Parathyroid adenoma (tissue), 2 donors: Measurements from ENCODE around the gene ATOSB.

Source experiments
- H2AFZ ChIP-seq: fragments of 300-600 bp; sonication (generic); one replicate; pipeline ENCODE4 v1.7.0; 2017; ENCODE audit warnings: antibody characterized with exemption, mild to moderate bottlenecking
- H3K27ac ChIP-seq: fragments of 300-600 bp; sonication (generic); one replicate; pipeline ENCODE4 v1.7.0; 2017
- H3K27me3 ChIP-seq: fragments of 300-600 bp; sonication (generic); one replicate; pipeline ENCODE4 v1.7.0; 2017; ENCODE audit warnings: low read length; ENCODE audit not compliant: control insufficient read depth, insufficient read depth
- H3K36me3 ChIP-seq: fragments of 300-600 bp; sonication (generic); one replicate; pipeline ENCODE4 v1.7.0; 2017; ENCODE audit warnings: low read length; ENCODE audit not compliant: control insufficient read depth, insufficient read depth
- H3K4me1 ChIP-seq: fragments of 300-600 bp; sonication (generic); one replicate; pipeline ENCODE4 v1.7.0; 2017; ENCODE audit warnings: control low read depth
- H3K4me2 ChIP-seq: fragments of 300-600 bp; sonication (generic); one replicate; pipeline ENCODE4 v1.7.0; 2017; ENCODE audit warnings: low read length
- H3K4me3 ChIP-seq: fragments of 300-600 bp; sonication (generic); one replicate; pipeline ENCODE4 v1.7.0; 2017; ENCODE audit warnings: low read depth, low read length
- H3K79me2 ChIP-seq: fragments of 300-600 bp; sonication (generic); one replicate; pipeline ENCODE4 v1.7.0; 2017; ENCODE audit warnings: control low read depth
- H3K9ac ChIP-seq: fragments of 300-600 bp; sonication (generic); one replicate; pipeline ENCODE4 v1.7.0; 2017; ENCODE audit warnings: mild to moderate bottlenecking
- H3K9me3 ChIP-seq: fragments of 300-600 bp; sonication (generic); one replicate; pipeline ENCODE4 v1.7.0; 2017; ENCODE audit warnings: low read length; ENCODE audit not compliant: control insufficient read depth
- CTCF ChIP-seq: fragments of 300-600 bp; sonication (generic); IDR thresholded peaks from one replicate; pipeline ENCODE4 v1.7.0; 2017; ENCODE audit warnings: antibody characterized with exemption, mild to moderate bottlenecking
- donor health status: primary hyperparathyroidism.

ATOSB gene

GRCh38 chr9:35076848-35077247 lies 38.8 kb downstream of the ATOSB start:
- no peak overlapping the region for H2AFZ ChIP-seq
- no peaks in the 10 kb centered on the region for H3K36me3 ChIP-seq
- no peak for TF ChIP-seq CTCF
- H3K27me3 ChIP-seq: no peaks in the 10 kb centered on the region
- H3K4me3 ChIP-seq: no peak overlapping the region
- H3K4me2 ChIP-seq: no peak overlapping the region
- H3K9me3 ChIP-seq: no peaks in the 10 kb centered on the region
- H3K79me2 ChIP-seq: no peaks in the 10 kb centered on the region
- H3K27ac ChIP-seq: no peak overlapping the region
- no peak overlapping the region for H3K9ac ChIP-seq
- H3K4me1 ChIP-seq: peaks cover 2% of the 10 kb centered on the region

- H2AFZ ChIP-seq: no peak overlapping the region
- H3K4me2 ChIP-seq: no peak overlapping the region
- H3K79me2 ChIP-seq: peaks cover 5% of the 10 kb centered on the region
- no peaks in the 10 kb centered on the region for H3K27me3 ChIP-seq
- no peaks in the 10 kb centered on the region for H3K36me3 ChIP-seq
- no peak overlapping the region for H3K27ac ChIP-seq
- H3K4me1 ChIP-seq: peaks cover 9% of the 10 kb centered on the region
- TF ChIP-seq CTCF: no peak
- H3K9ac ChIP-seq: no peak overlapping the region
- no peak overlapping the region for H3K4me3 ChIP-seq
- H3K9me3 ChIP-seq: no peaks in the 10 kb centered on the region
These were observed 40.3 kb downstream of the ATOSB start for GRCh38 chr9:35075358-35075757.

- no peak overlapping the region for H3K4me3 ChIP-seq
- H3K27ac ChIP-seq: no peak overlapping the region
- no peaks in the 10 kb centered on the region for H3K36me3 ChIP-seq
- H3K27me3 ChIP-seq: no peaks in the 10 kb centered on the region
- peaks cover 11% of the 10 kb centered on the region for H3K79me2 ChIP-seq
- peaks cover 14% of the 10 kb centered on the region for H3K4me1 ChIP-seq
- H3K4me2 ChIP-seq: no peak overlapping the region
- no peak for TF ChIP-seq CTCF
- no peak overlapping the region for H2AFZ ChIP-seq
- no peaks in the 10 kb centered on the region for H3K9me3 ChIP-seq
- H3K9ac ChIP-seq: no peak overlapping the region
These were observed 40.9 kb downstream of the ATOSB start for GRCh38 chr9:35074791-35075190.

- no peaks in the 10 kb centered on the region for H3K9me3 ChIP-seq
- H3K4me1 ChIP-seq: peaks cover 17% of the 10 kb centered on the region
- no peak overlapping the region for H3K27ac ChIP-seq
- no peak overlapping the region for H3K9ac ChIP-seq
- no peaks in the 10 kb centered on the region for H3K27me3 ChIP-seq
- H3K36me3 ChIP-seq: no peaks in the 10 kb centered on the region
- no peak overlapping the region for H3K4me2 ChIP-seq
- no peak overlapping the region for H3K4me3 ChIP-seq
- H2AFZ ChIP-seq: no peak overlapping the region
- TF ChIP-seq CTCF: no peak
- H3K79me2 ChIP-seq: peaks cover 15% of the 10 kb centered on the region
These were observed 41.5 kb downstream of the ATOSB start for GRCh38 chr9:35074141-35074540.

GRCh38 chr9:35073279-35073612 lies 42.4 kb downstream of the ATOSB start:
- Histone ChIP-seq H3K4me2 (peak overlapping the region; percentile 79), H3K27me3 (no peaks in the 10 kb centered on the region), H3K27ac (peak overlapping the region; percentile 61), H3K4me1 (peaks cover 15% of the 10 kb centered on the region), H3K36me3 (no peaks in the 10 kb centered on the region), H3K9me3 (no peaks in the 10 kb centered on the region), H3K9ac (no peak overlapping the region), H3K4me3 (peak overlapping the region; percentile 97), H3K79me2 (peaks cover 24% of the 10 kb centered on the region), H2AFZ (peak overlapping the region; percentile 69)
- no peak for TF ChIP-seq CTCF
